B cell (primary cell): ENCODE measurements around the gene RHCE. TPM values are rescaled to one million over a fixed set of nuclear protein-coding genes. Genes with fewer than 3 reads are reported as not detected.
"Not testable (repeated sequence)": the region's sequence is repeated elsewhere in the genome, so short reads cannot be mapped to it uniquely, and the experiment has no call there.

Experiments used
- ATAC-seq: fragments of 200-7000 bp; cut with Tn5 transposase; one replicate; pipeline ENCODE4 v1.10.0; 2021; ENCODE audit warnings: low read depth, mild to moderate bottlenecking, moderate number of reproducible peaks, moderate library complexity
- CTCF ChIA-PET: fragments of 350-600 bp; sonication (Branson Sonifier 250); formaldehyde crosslinking; loops from one replicate; lab custom pipeline; 2021; ENCODE audit warnings: antibody characterized with exemption, inconsistent platforms; lab: Charles Lee
- POLR2A ChIA-PET: fragments of 350-600 bp; sonication (Branson Sonifier 250); formaldehyde crosslinking; loops from one replicate; lab custom pipeline; 2021; ENCODE audit warnings: antibody characterized with exemption; lab: Charles Lee
- DNase-seq: peaks from one replicate; pipeline ENCODE4 v3.0.0; 2013
- H2AFZ ChIP-seq: 2 replicates; pipeline ENCODE4 v1.6.1; 2012; ENCODE audit warnings: mild to moderate bottlenecking, low read depth, low read length; ENCODE audit not compliant: insufficient read depth, poor library complexity, severe bottlenecking
- H3K27ac ChIP-seq, 2 donors: 1 replicate in 1 of 2; 2 replicates in 1 of 2; pipeline ENCODE4 v1.5.1; 2012 to 2013; ENCODE audit warnings: low read length in 2 of 2, mild to moderate bottlenecking in 2 of 2, moderate library complexity in 1 of 2
- H3K27me3 ChIP-seq, 4 experiments: fragments of 200-600 bp in 1 of 4; sonication (generic) in 1 of 4; replicated peaks in 1 of 4; 1 replicate in 2 of 4; 2 replicates in 2 of 4; pipeline versions ENCODE4 v1.6.1 to v1.7.0; 2013 to 2016; ENCODE audit warnings: low read length in 3 of 4, mild to moderate bottlenecking in 2 of 4, mixed read lengths in 1 of 4, moderate library complexity in 1 of 4; ENCODE audit not compliant: insufficient read depth in 4 of 4, control insufficient read depth in 3 of 4; ENCODE audit errors: control extremely low read depth in 1 of 4
- H3K36me3 ChIP-seq, 2 experiments: replicated peaks in 1 of 2; 1 replicate in 1 of 2; 2 replicates in 1 of 2; pipeline versions ENCODE4 v1.6.1 to v1.7.1; 2013; ENCODE audit warnings: low read length in 1 of 2; ENCODE audit not compliant: insufficient read depth in 2 of 2, control insufficient read depth in 1 of 2; ENCODE audit errors: control extremely low read depth in 1 of 2, extremely low read depth in 1 of 2
- H3K4me1 ChIP-seq, 2 donors: fragments of 200-600 bp in 1 of 2; sonication (generic) in 1 of 2; 1 replicate in 1 of 2; 2 replicates in 1 of 2; pipeline versions ENCODE4 v1.5.1 to v1.6.1; 2013 to 2017; ENCODE audit warnings: low read length in 2 of 2; ENCODE audit not compliant: control insufficient read depth in 2 of 2, insufficient read depth in 2 of 2
- H3K4me2 ChIP-seq: replicated peaks from 2 replicates; pipeline ENCODE3; 2012; ENCODE audit warnings: mild to moderate bottlenecking, low read depth, low read length; ENCODE audit not compliant: poor library complexity, severe bottlenecking
- H3K4me3 ChIP-seq, 5 experiments: fragments of 200-600 bp in 1 of 5; sonication (generic) in 1 of 5; 1 replicate in 3 of 5; 2 replicates in 2 of 5; pipeline versions ENCODE4 v1.5.1 to v1.7.0; 2011 to 2016; ENCODE audit warnings: low read length in 4 of 5, mild to moderate bottlenecking in 4 of 5, low read depth in 2 of 5, control low read depth in 1 of 5, moderate library complexity in 1 of 5; ENCODE audit not compliant: insufficient read depth in 1 of 5; ENCODE audit errors: control extremely low read depth in 1 of 5, extremely low read depth in 1 of 5
- H3K79me2 ChIP-seq: fragments of 200-600 bp; sonication (generic); one replicate; pipeline ENCODE4 v1.6.0; 2016; ENCODE audit warnings: low read length; ENCODE audit not compliant: control insufficient read depth, insufficient read depth
- H3K9ac ChIP-seq: fragments of 200-600 bp; sonication (generic); 2 replicates; pipeline ENCODE4 v1.6.1; 2017; ENCODE audit warnings: mild to moderate bottlenecking, low read length, moderate library complexity
- H3K9me3 ChIP-seq, 3 donors: one replicate each; pipeline versions ENCODE4 v1.6.1 to v1.7.1; 2013; ENCODE audit warnings: low read length in 2 of 3; ENCODE audit not compliant: control insufficient read depth in 2 of 3, insufficient read depth in 1 of 3; ENCODE audit errors: control extremely low read depth in 1 of 3
- H4K20me1 ChIP-seq: 2 replicates; pipeline ENCODE4 v1.6.0; 2012; ENCODE audit warnings: mild to moderate bottlenecking, low read length; ENCODE audit not compliant: insufficient read depth, control insufficient read depth, poor library complexity, severe bottlenecking
- H3K27ac Mint-ChIP-seq: one replicate; pipeline ENCODE4 v1.8.0; 2021; ENCODE audit warnings: mixed read lengths
- H3K27me3 Mint-ChIP-seq: one replicate; pipeline ENCODE4 v1.8.0; 2021; ENCODE audit warnings: mixed read lengths
- H3K4me1 Mint-ChIP-seq: one replicate; pipeline ENCODE4 v1.8.0; 2021; ENCODE audit warnings: mixed read lengths
- H3K4me3 Mint-ChIP-seq: one replicate; pipeline ENCODE4 v1.8.0; 2021; ENCODE audit warnings: mixed read lengths
- H3K9me3 Mint-ChIP-seq: one replicate; pipeline ENCODE4 v1.8.0; 2022; ENCODE audit warnings: mixed read lengths; ENCODE audit not compliant: insufficient read depth
- CTCF ChIP-seq: fragments of 200-600 bp; IDR thresholded peaks from one replicate; pipeline ENCODE4 v1.8.0; 2022; ENCODE audit warnings: antibody characterized with exemption, mild to moderate bottlenecking
- EZH2 ChIP-seq: IDR thresholded peaks from 2 replicates; pipeline ENCODE4 v1.6.1; 2012; ENCODE audit warnings: borderline replicate concordance, low read depth, mild to moderate bottlenecking, moderate library complexity, low read length; ENCODE audit not compliant: insufficient read depth, poor library complexity, severe bottlenecking
- WGBS: methylation state at CpG from one replicate; pipeline ENCODE4 v1.1.5; 2013; ENCODE audit warnings: missing lambda C conversion rate; ENCODE audit not compliant: insufficient coverage; 5-methylcytosine and 5-hydroxymethylcytosine counted together
- intact Hi-C: fragments of 100-400 bp; cut with micrococcal nuclease; formaldehyde crosslinking; loops from one replicate; pipeline ENCODE4 v1.10.0; 2022
- polyA plus RNA-seq: library from polyadenylated mRNA; depleted of rRNA; stranded (reverse); fragments of >200 nt; gene quantifications from 2 replicates; pipeline ENCODE4 v1.2.3, GENCODE V29; 2012
- total RNA-seq, 2 donors: library from RNA; stranded (reverse); fragments of 120-200 nt in 1 of 2; gene quantifications; 1 replicate in 1 of 2; 2 replicates in 1 of 2; pipeline versions ENCODE4 v1.2.3 to v1.2.4, GENCODE V29; 2013 to 2022

RHCE gene
- total and polyA plus RNA-seq, 2 donors (not counting 1 experiment from before 2014, with no cell fraction given), result 0.28 TPM; not detected in 1

GRCh38 chr1:25425098-25426085 is 4.8 kb upstream of the RHCE start:
- DNase-seq (no peak), ATAC-seq (no peak)
- intact Hi-C loops, result no loop called here
- no peaks in the 10 kb centered on the region for H3K4me1 ChIP-seq
- no peaks in the 10 kb centered on the region for H3K4me1 Mint-ChIP-seq
- no peaks in the 10 kb centered on the region for H3K36me3 ChIP-seq
- POLR2A ChIA-PET, result interaction anchor here (0.6 kb wide), 1 partner anchor 585 kb away, joined by 3 read pairs; no protein-coding TSS in a partner anchor
- no peaks in the 10 kb centered on the region for H4K20me1 ChIP-seq
- no peak overlapping the region for H3K4me3 Mint-ChIP-seq
- no peak overlapping the region for H3K27ac ChIP-seq
- H3K9ac ChIP-seq, result no peak overlapping the region
- no peak overlapping the region for H2AFZ ChIP-seq
- H3K79me2 ChIP-seq, result no peaks in the 10 kb centered on the region
- H3K9me3 ChIP-seq, result no peaks in the 10 kb centered on the region
- peaks cover 3% of the 10 kb centered on the region for H3K27me3 Mint-ChIP-seq
- CTCF ChIA-PET, result no interaction called here
- no peak overlapping the region for H3K4me3 ChIP-seq
- 88% methylated on average over 14 of the region's 16 CpGs for whole genome bisulfite sequencing
- H3K9me3 Mint-ChIP-seq, result no peaks in the 10 kb centered on the region
- TF ChIP-seq EZH2 (no peak), CTCF (no peak)
- H3K27ac Mint-ChIP-seq, result no peak overlapping the region
- H3K4me2 ChIP-seq, result no peak overlapping the region
- H3K27me3 ChIP-seq, result no peaks in the 10 kb centered on the region

GRCh38 chr1:25423206-25423605 is 2.6 kb upstream of the RHCE start:
- H3K79me2 ChIP-seq, H3K27ac Mint-ChIP-seq, H4K20me1 ChIP-seq, H3K4me3 ChIP-seq, H3K4me1 Mint-ChIP-seq, H2AFZ ChIP-seq, H3K9ac ChIP-seq, CTCF ChIA-PET, H3K4me2 ChIP-seq, H3K9me3 ChIP-seq, H3K36me3 ChIP-seq, DNase-seq, POLR2A ChIA-PET, H3K4me3 Mint-ChIP-seq, ATAC-seq, H3K4me1 ChIP-seq, H3K9me3 Mint-ChIP-seq, H3K27me3 Mint-ChIP-seq, H3K27ac ChIP-seq, H3K27me3 ChIP-seq, intact Hi-C loops: not testable (repeated sequence)
- 80% methylated on average over 2 of the region's 6 CpGs for WGBS

GRCh38 chr1:25419339-25419738 is 1.3 kb downstream of the RHCE start:
- ATAC-seq, H3K27me3 ChIP-seq, H2AFZ ChIP-seq, H3K79me2 ChIP-seq, H3K4me3 ChIP-seq, DNase-seq, H3K27ac ChIP-seq, H3K9me3 ChIP-seq, H3K27ac Mint-ChIP-seq, H3K36me3 ChIP-seq, H3K4me1 Mint-ChIP-seq, H3K27me3 Mint-ChIP-seq, intact Hi-C loops, H3K4me1 ChIP-seq, H3K9ac ChIP-seq, CTCF ChIA-PET, POLR2A ChIA-PET, H3K4me2 ChIP-seq, H4K20me1 ChIP-seq, H3K4me3 Mint-ChIP-seq, H3K9me3 Mint-ChIP-seq: not testable (repeated sequence)
- WGBS, result 100% methylated on average over 1 of the region's 1 CpG
